Measurements from ENCODE around the gene NUCB1.
"Not testable (repeated sequence)": the region's sequence is repeated elsewhere in the genome, so short reads cannot be mapped to it uniquely, and the experiment has no call there.

NUCB1 gene

GRCh38 chr19:48872884-48873475 is 27.1 kb upstream of the NUCB1 start:
- Histone ChIP-seq H3K36me3 (ENCODE audit: insufficient read depth, low read length) (peaks cover 30% of the 10 kb centered on the region), H3K4me3 (peak overlapping the region; percentile 90), H3K27ac (peak overlapping the region; percentile 96), H3K9ac (ENCODE audit: insufficient read length) (peak overlapping the region; percentile 98), H3K9me3 (ENCODE audit: low read depth, low read length) (no peaks in the 10 kb centered on the region)
- TF ChIP-seq EZH2 (IDR thresholded peaks at IDR 0.05) (no peak), FOXP2 (optimal IDR thresholded peaks at IDR 0.05; ENCODE audit: control extremely low read depth, extremely low read length, insufficient read depth) (no peak), POLR2AphosphoS5 (IDR thresholded peaks at IDR 0.05; ENCODE audit: borderline replicate concordance, low read depth, low read length) (no peak)
- peak; percentile 73 for DNase-seq (ENCODE audit: low read depth, low spot score)

- Histone ChIP-seq H3K4me3 (peak overlapping the region; percentile 90), H3K9me3 (ENCODE audit: low read depth, low read length) (no peaks in the 10 kb centered on the region), H3K9ac (ENCODE audit: insufficient read length) (peak overlapping the region; percentile 98), H3K27ac (peak overlapping the region; percentile 96), H3K36me3 (ENCODE audit: insufficient read depth, low read length) (peaks cover 30% of the 10 kb centered on the region)
- no peak for TF ChIP-seq POLR2AphosphoS5 (IDR thresholded peaks at IDR 0.05; ENCODE audit: borderline replicate concordance, low read depth, low read length)
- no peak for TF ChIP-seq FOXP2 (optimal IDR thresholded peaks at IDR 0.05; ENCODE audit: control extremely low read depth, extremely low read length, insufficient read depth)
- no peak for TF ChIP-seq EZH2 (IDR thresholded peaks at IDR 0.05)
- no peak for DNase-seq (ENCODE audit: low read depth, low spot score)
These were observed 26.4 kb upstream of the NUCB1 start for GRCh38 chr19:48873476-48874302.

- H3K4me3 ChIP-seq, result peak overlapping the region; percentile 90
- TF ChIP-seq POLR2AphosphoS5 (IDR thresholded peaks at IDR 0.05; ENCODE audit: borderline replicate concordance, low read depth, low read length), result no peak
- TF ChIP-seq EZH2 (IDR thresholded peaks at IDR 0.05), result no peak
- no peak for TF ChIP-seq FOXP2 (optimal IDR thresholded peaks at IDR 0.05; ENCODE audit: control extremely low read depth, extremely low read length, insufficient read depth)
- peaks cover 30% of the 10 kb centered on the region for H3K36me3 ChIP-seq (ENCODE audit: insufficient read depth, low read length)
- H3K9me3 ChIP-seq (ENCODE audit: low read depth, low read length), result no peaks in the 10 kb centered on the region
- H3K27ac ChIP-seq, result peak overlapping the region; percentile 96
- peak overlapping the region; percentile 72 for H3K9ac ChIP-seq (ENCODE audit: insufficient read length)
- DNase-seq (ENCODE audit: low read depth, low spot score), result no peak
These were observed 25.6 kb upstream of the NUCB1 start for GRCh38 chr19:48874303-48875135.

GRCh38 chr19:48876043-48876981 is 23.8 kb upstream of the NUCB1 start:
- peak overlapping the region; percentile 96 for H3K27ac ChIP-seq
- peak overlapping the region; percentile 57 for H3K9ac ChIP-seq (ENCODE audit: insufficient read length)
- H3K9me3 ChIP-seq (ENCODE audit: low read depth, low read length); H3K4me3 ChIP-seq; DNase-seq (ENCODE audit: low read depth, low spot score): not testable (repeated sequence)
- peaks cover 30% of the 10 kb centered on the region for H3K36me3 ChIP-seq (ENCODE audit: insufficient read depth, low read length)

GRCh38 chr19:48877855-48878195 is 22.3 kb upstream of the NUCB1 start:
- no peak for DNase-seq (ENCODE audit: low read depth, low spot score)
- H3K4me3 ChIP-seq, result no peak overlapping the region
- TF ChIP-seq EZH2 (IDR thresholded peaks at IDR 0.05) (no peak), FOXP2 (optimal IDR thresholded peaks at IDR 0.05; ENCODE audit: control extremely low read depth, extremely low read length, insufficient read depth) (no peak), POLR2AphosphoS5 (IDR thresholded peaks at IDR 0.05; ENCODE audit: borderline replicate concordance, low read depth, low read length) (no peak)
- H3K36me3 ChIP-seq (ENCODE audit: insufficient read depth, low read length), result peaks cover 30% of the 10 kb centered on the region
- no peak overlapping the region for H3K9ac ChIP-seq (ENCODE audit: insufficient read length)
- 0 out of 2 replicates have a peak overlapping the region, but pooled peaks have one; percentile 26 for H3K27ac ChIP-seq
- H3K9me3 ChIP-seq (ENCODE audit: low read depth, low read length), result no peaks in the 10 kb centered on the region

- H3K27ac ChIP-seq, result peak overlapping the region; percentile 26; the same call in 1 of the 2 replicates
- DNase-seq (ENCODE audit: low read depth, low spot score), result no peak
- H3K9me3 ChIP-seq (ENCODE audit: low read depth, low read length), result no peaks in the 10 kb centered on the region
- H3K36me3 ChIP-seq (ENCODE audit: insufficient read depth, low read length), result peaks cover 27% of the 10 kb centered on the region
- no peak for TF ChIP-seq FOXP2 (optimal IDR thresholded peaks at IDR 0.05; ENCODE audit: control extremely low read depth, extremely low read length, insufficient read depth)
- TF ChIP-seq POLR2AphosphoS5 (IDR thresholded peaks at IDR 0.05; ENCODE audit: borderline replicate concordance, low read depth, low read length), result no peak
- no peak for TF ChIP-seq EZH2 (IDR thresholded peaks at IDR 0.05)
- H3K4me3 ChIP-seq, result no peak overlapping the region
- H3K9ac ChIP-seq (ENCODE audit: insufficient read length), result no peak overlapping the region
These were observed 21.7 kb upstream of the NUCB1 start for GRCh38 chr19:48878196-48879024.

- no peak for DNase-seq (ENCODE audit: low read depth, low spot score)
- no peak overlapping the region for H3K4me3 ChIP-seq
- H3K27ac ChIP-seq, result no peak overlapping the region; the same call in 1 of the 2 replicates
- no peaks in the 10 kb centered on the region for H3K9me3 ChIP-seq (ENCODE audit: low read depth, low read length)
- no peak for TF ChIP-seq FOXP2 (optimal IDR thresholded peaks at IDR 0.05; ENCODE audit: control extremely low read depth, extremely low read length, insufficient read depth)
- TF ChIP-seq POLR2AphosphoS5 (IDR thresholded peaks at IDR 0.05; ENCODE audit: borderline replicate concordance, low read depth, low read length), result no peak
- TF ChIP-seq EZH2 (IDR thresholded peaks at IDR 0.05), result no peak
- no peak overlapping the region for H3K9ac ChIP-seq (ENCODE audit: insufficient read length)
- H3K36me3 ChIP-seq (ENCODE audit: insufficient read depth, low read length), result peaks cover 20% of the 10 kb centered on the region; the same call in 1 of the 2 replicates
These were observed 21.0 kb upstream of the NUCB1 start for GRCh38 chr19:48879025-48879637.

- DNase-seq (ENCODE audit: low read depth, low spot score); H3K9me3 ChIP-seq (ENCODE audit: low read depth, low read length); H3K9ac ChIP-seq (ENCODE audit: insufficient read length); H3K4me3 ChIP-seq; H3K27ac ChIP-seq: not testable (repeated sequence)
- peaks cover 14% of the 10 kb centered on the region; the same call in 1 of the 2 replicates for H3K36me3 ChIP-seq (ENCODE audit: insufficient read depth, low read length)
These were observed 20.4 kb upstream of the NUCB1 start for GRCh38 chr19:48879696-48880095.
